Activated CD4-positive, alpha-beta T cell treated with anti-CD3 and anti-CD28 coated beads for 36 hours (primary cell): ENCODE results near the gene ELAC2. TPM values are rescaled to one million over a fixed set of nuclear protein-coding genes. Genes with fewer than 3 reads are reported as not detected.

Source experiments
- ATAC-seq: fragments of 200-7000 bp; cut with Tn5 transposase; one replicate; pipeline ENCODE4 v1.10.0; 2021; ENCODE audit warnings: mild to moderate bottlenecking, moderate library complexity
- CTCF ChIA-PET: fragments of 350-600 bp; sonication (Branson Sonifier 250); formaldehyde crosslinking; loops from one replicate; lab custom pipeline; 2021; ENCODE audit warnings: antibody characterized with exemption; lab: Charles Lee
- POLR2A ChIA-PET: fragments of 350-600 bp; sonication (Branson Sonifier 250); formaldehyde crosslinking; loops from one replicate; lab custom pipeline; 2021; ENCODE audit warnings: antibody characterized with exemption, inconsistent platforms; lab: Charles Lee
- DNase-seq: peaks from one replicate; pipeline ENCODE4 v3.0.0-alpha.2; 2020
- H3K27ac Mint-ChIP-seq: one replicate; pipeline ENCODE4 v1.8.0; 2021; ENCODE audit warnings: mixed read lengths
- H3K27me3 Mint-ChIP-seq: one replicate; pipeline ENCODE4 v1.8.0; 2021; ENCODE audit warnings: mixed read lengths
- H3K36me3 Mint-ChIP-seq: one replicate; pipeline ENCODE4 v1.8.0; 2021; ENCODE audit warnings: low read depth, mixed read lengths
- H3K4me1 Mint-ChIP-seq: one replicate; pipeline ENCODE4 v1.8.0; 2021; ENCODE audit warnings: mixed read lengths
- H3K4me3 Mint-ChIP-seq: one replicate; pipeline ENCODE4 v1.8.0; 2021; ENCODE audit warnings: mild to moderate bottlenecking, moderate library complexity, mixed read lengths
- H3K9me3 Mint-ChIP-seq: one replicate; pipeline ENCODE4 v1.8.0; 2021; ENCODE audit warnings: low read depth, mixed read lengths
- intact Hi-C, 2 experiments: fragments of 100-400 bp; cut with DNase I in 1 of 2; cut with micrococcal nuclease in 1 of 2; formaldehyde crosslinking; loops; one replicate each; pipeline versions ENCODE4 v1.14.2 to v1.15.1; 2022 to 2024; cut with DNase I, micrococcal nuclease
- total RNA-seq, 2 experiments: library from RNA; stranded (reverse); gene quantifications; one replicate each; pipeline ENCODE4 v1.2.3, GENCODE V29; 2021

The ELAC2 gene
- total RNA-seq, 2 experiments from 2014 or later = 67.4 to 96.6 TPM

GRCh38 chr17:13014801-13015200, 3.0 kb downstream of the ELAC2 start:
- POLR2A ChIA-PET = no interaction called here
- Mint-ChIP-seq H3K27me3 (no peaks in the 10 kb centered on the region), H3K4me1 (peaks cover 33% of the 10 kb centered on the region), H3K4me3 (no peak overlapping the region), H3K36me3 (peaks cover 54% of the 10 kb centered on the region), H3K9me3 (no peaks in the 10 kb centered on the region), H3K27ac (no peak overlapping the region)
- ATAC-seq = no peak
- CTCF ChIA-PET = interaction anchor here (4.1 to 4.8 kb wide), 2 partner anchors 12 to 16 kb away, joined by 20 to 29 read pairs; no protein-coding TSS in a partner anchor
- intact Hi-C loops = loop anchor here (5.0 to 10.0 kb wide), 4 partner anchors 990 to 1288 kb away; partner anchors contain the start of genes HS3ST3B1 (in 1 of the 2), MAP2K4 (in 1 of the 2) and ZNF18 (in 1 of the 2)
- DNase-seq = no peak

GRCh38 chr17:13010959-13011358, 6.9 kb downstream of the ELAC2 start:
- Mint-ChIP-seq H3K27me3 (no peaks in the 10 kb centered on the region), H3K9me3 (no peaks in the 10 kb centered on the region), H3K4me1 (peaks cover 20% of the 10 kb centered on the region), H3K27ac (no peak overlapping the region), H3K36me3 (peaks cover 57% of the 10 kb centered on the region), H3K4me3 (no peak overlapping the region)
- ChIA-PET POLR2A (no interaction called here), CTCF (interaction anchor here (0.7 to 1.7 kb wide), 3 partner anchors 9 to 830 kb away, joined by 3 to 6 read pairs (median 3); no protein-coding TSS in a partner anchor)
- no peak for ATAC-seq
- intact Hi-C loops = loop anchor here in 1 of 2 experiments (10.0 kb wide), 1 partner anchor 986 kb away; the partner anchor contains the start of gene MAP2K4
- DNase-seq = no peak

GRCh38 chr17:13008461-13008860, 9.4 kb downstream of the ELAC2 start:
- H3K27ac Mint-ChIP-seq = no peak overlapping the region
- CTCF ChIA-PET = interaction anchor here (1.3 to 2.0 kb wide), 4 partner anchors 10 to 22 kb away, joined by 4 to 11 read pairs (median 4); partner anchors contain the start of gene ELAC2
- POLR2A ChIA-PET = interaction anchor here (1.1 kb wide), 1 partner anchor 9 kb away, joined by 3 read pairs; the partner anchor contains the start of gene ELAC2
- peaks cover 3% of the 10 kb centered on the region for H3K4me1 Mint-ChIP-seq
- no peaks in the 10 kb centered on the region for H3K9me3 Mint-ChIP-seq
- ATAC-seq = no peak
- intact Hi-C loops = loop anchor here in 1 of 2 experiments (10.0 kb wide), 2 partner anchors 664 to 824 kb away; no protein-coding TSS in a partner anchor
- DNase-seq = no peak
- no peaks in the 10 kb centered on the region for H3K27me3 Mint-ChIP-seq
- peaks cover 54% of the 10 kb centered on the region for H3K36me3 Mint-ChIP-seq
- H3K4me3 Mint-ChIP-seq = no peak overlapping the region

- H3K27ac Mint-ChIP-seq = no peak overlapping the region
Measured at GRCh38 chr17:13005530-13005929, 12.3 kb downstream of the ELAC2 start.

GRCh38 chr17:13004336-13004735, 13.5 kb downstream of the ELAC2 start:
- Mint-ChIP-seq H3K27me3 (no peaks in the 10 kb centered on the region), H3K36me3 (peaks cover 35% of the 10 kb centered on the region), H3K27ac (no peak overlapping the region), H3K4me3 (no peak overlapping the region), H3K9me3 (no peaks in the 10 kb centered on the region), H3K4me1 (no peaks in the 10 kb centered on the region)
- ChIA-PET CTCF (interaction anchor here (0.8 to 4.1 kb wide), 4 partner anchors 10 to 823 kb away, joined by 3 to 29 read pairs (median 6); partner anchors contain the start of gene ELAC2), POLR2A (no interaction called here)
- intact Hi-C loops = loop anchor here (5.0 to 10.0 kb wide), 4 partner anchors 457 to 820 kb away; no protein-coding TSS in a partner anchor
- ATAC-seq = no peak
- no peak for DNase-seq

More at GRCh38 chr17:13005530-13005929, 12.3 kb downstream of the ELAC2 start:
- peaks cover 2% of the 10 kb centered on the region for H3K4me1 Mint-ChIP-seq
- intact Hi-C loops = loop anchor here in 1 of 2 experiments (10.0 kb wide), 2 partner anchors 661 to 821 kb away; no protein-coding TSS in a partner anchor
- H3K9me3 Mint-ChIP-seq = no peaks in the 10 kb centered on the region
- POLR2A ChIA-PET = no interaction called here
- ATAC-seq (no peak), DNase-seq (no peak)
- CTCF ChIA-PET = interaction anchor here (1.0 to 2.4 kb wide), 2 partner anchors 13 to 25 kb away, joined by 3 to 7 read pairs; no protein-coding TSS in a partner anchor
- H3K4me3 Mint-ChIP-seq = no peak overlapping the region
- H3K27me3 Mint-ChIP-seq = no peaks in the 10 kb centered on the region
- H3K36me3 Mint-ChIP-seq = peaks cover 39% of the 10 kb centered on the region

- H3K9me3 Mint-ChIP-seq = no peaks in the 10 kb centered on the region
- H3K4me1 Mint-ChIP-seq = no peaks in the 10 kb centered on the region
- CTCF ChIA-PET = interaction anchor here (0.8 to 4.1 kb wide), 5 partner anchors 10 to 823 kb away, joined by 3 to 29 read pairs (median 5); partner anchors contain the start of gene ELAC2
- peaks cover 37% of the 10 kb centered on the region for H3K36me3 Mint-ChIP-seq
- DNase-seq = no peak
- POLR2A ChIA-PET = no interaction called here
- ATAC-seq = no peak
- no peaks in the 10 kb centered on the region for H3K27me3 Mint-ChIP-seq
- no peak overlapping the region for H3K27ac Mint-ChIP-seq
- intact Hi-C loops = loop anchor here (1.0 to 10.0 kb wide), 6 partner anchors 457 to 823 kb away; no protein-coding TSS in a partner anchor
- no peak overlapping the region for H3K4me3 Mint-ChIP-seq
Measured at GRCh38 chr17:13003927-13004326, 13.9 kb downstream of the ELAC2 start.

GRCh38 chr17:13003454-13003851, 14.4 kb downstream of the ELAC2 start:
- no peak for ATAC-seq
- Mint-ChIP-seq H3K27me3 (no peaks in the 10 kb centered on the region), H3K36me3 (peaks cover 37% of the 10 kb centered on the region), H3K4me3 (no peak overlapping the region), H3K27ac (no peak overlapping the region), H3K9me3 (no peaks in the 10 kb centered on the region), H3K4me1 (no peaks in the 10 kb centered on the region)
- ChIA-PET POLR2A (no interaction called here), CTCF (interaction anchor here (1.4 to 4.1 kb wide), 5 partner anchors 11 to 27 kb away, joined by 5 to 29 read pairs (median 5); partner anchors contain the start of gene ELAC2)
- no peak for DNase-seq
- intact Hi-C loops = loop anchor here (1.0 to 10.0 kb wide), 6 partner anchors 456 to 823 kb away; no protein-coding TSS in a partner anchor

- H3K4me1 Mint-ChIP-seq = no peaks in the 10 kb centered on the region
- ChIA-PET POLR2A (no interaction called here), CTCF (interaction anchor here (0.7 to 4.1 kb wide), 6 partner anchors 8 to 21 kb away, joined by 3 to 29 read pairs (median 5); partner anchors contain the start of gene ELAC2)
- no peak overlapping the region for H3K4me3 Mint-ChIP-seq
- no peak for ATAC-seq
- H3K36me3 Mint-ChIP-seq = peaks cover 40% of the 10 kb centered on the region
- no peak overlapping the region for H3K27ac Mint-ChIP-seq
- no peaks in the 10 kb centered on the region for H3K27me3 Mint-ChIP-seq
- intact Hi-C loops = loop anchor here (1.0 to 10.0 kb wide), 6 partner anchors 456 to 822 kb away; no protein-coding TSS in a partner anchor
- H3K9me3 Mint-ChIP-seq = no peaks in the 10 kb centered on the region
- DNase-seq = peak; percentile 71
Measured at GRCh38 chr17:13002761-13003453, 14.9 kb downstream of the ELAC2 start.

- intact Hi-C loops = loop anchor here (2.0 to 10.0 kb wide), 5 partner anchors 455 to 821 kb away; no protein-coding TSS in a partner anchor
- ChIA-PET CTCF (interaction anchor here (0.6 to 4.1 kb wide), 7 partner anchors 9 to 730 kb away, joined by 3 to 29 read pairs (median 5); partner anchors contain the start of gene ELAC2), POLR2A (interaction anchor here (1.1 kb wide), 1 partner anchor 16 kb away, joined by 3 read pairs; the partner anchor contains the start of gene ELAC2)
- DNase-seq (no peak), ATAC-seq (no peak)
- Mint-ChIP-seq H3K4me3 (no peak overlapping the region), H3K36me3 (peaks cover 40% of the 10 kb centered on the region), H3K27ac (no peak overlapping the region), H3K9me3 (no peaks in the 10 kb centered on the region), H3K4me1 (no peaks in the 10 kb centered on the region), H3K27me3 (no peaks in the 10 kb centered on the region)
Measured at GRCh38 chr17:13001991-13002615, 15.7 kb downstream of the ELAC2 start.

- Mint-ChIP-seq H3K36me3 (peaks cover 41% of the 10 kb centered on the region), H3K9me3 (no peaks in the 10 kb centered on the region), H3K4me1 (no peaks in the 10 kb centered on the region), H3K27me3 (no peaks in the 10 kb centered on the region), H3K27ac (no peak overlapping the region), H3K4me3 (no peak overlapping the region)
- ChIA-PET POLR2A (no interaction called here), CTCF (no interaction called here)
- DNase-seq (no peak), ATAC-seq (no peak)
- intact Hi-C loops = loop anchor here (5.0 to 10.0 kb wide), 4 partner anchors 453 to 816 kb away; no protein-coding TSS in a partner anchor
Measured at GRCh38 chr17:13000561-13000960, 17.3 kb downstream of the ELAC2 start.
